ENCODE measurements around the gene TYMS. TPM values are rescaled to one million over a fixed set of nuclear protein-coding genes. Genes with fewer than 3 reads are reported as not detected.
A peak's percentile ranks its signal among the peaks of the same experiment; 100 is the strongest.

The TYMS gene
- total RNA-seq, 4 donors from 2014 or later, result 1.1 to 6.1 (median 3.6) TPM

- H3K9me3 ChIP-seq, result no peaks in the 10 kb centered on the region
- WGBS, 2 donors (ENCODE audit: low coverage in 1 of 2), result 87 to 93% methylated on average over 3 to 6 of the region's 6 CpGs
- TF ChIP-seq EP300 (IDR thresholded peaks at IDR 0.05) (no peak), POLR2A (IDR thresholded peaks at IDR 0.05) (no peak), POLR2AphosphoS5 (IDR thresholded peaks at IDR 0.05) (no peak)
- TF ChIP-seq, protein P1, sequence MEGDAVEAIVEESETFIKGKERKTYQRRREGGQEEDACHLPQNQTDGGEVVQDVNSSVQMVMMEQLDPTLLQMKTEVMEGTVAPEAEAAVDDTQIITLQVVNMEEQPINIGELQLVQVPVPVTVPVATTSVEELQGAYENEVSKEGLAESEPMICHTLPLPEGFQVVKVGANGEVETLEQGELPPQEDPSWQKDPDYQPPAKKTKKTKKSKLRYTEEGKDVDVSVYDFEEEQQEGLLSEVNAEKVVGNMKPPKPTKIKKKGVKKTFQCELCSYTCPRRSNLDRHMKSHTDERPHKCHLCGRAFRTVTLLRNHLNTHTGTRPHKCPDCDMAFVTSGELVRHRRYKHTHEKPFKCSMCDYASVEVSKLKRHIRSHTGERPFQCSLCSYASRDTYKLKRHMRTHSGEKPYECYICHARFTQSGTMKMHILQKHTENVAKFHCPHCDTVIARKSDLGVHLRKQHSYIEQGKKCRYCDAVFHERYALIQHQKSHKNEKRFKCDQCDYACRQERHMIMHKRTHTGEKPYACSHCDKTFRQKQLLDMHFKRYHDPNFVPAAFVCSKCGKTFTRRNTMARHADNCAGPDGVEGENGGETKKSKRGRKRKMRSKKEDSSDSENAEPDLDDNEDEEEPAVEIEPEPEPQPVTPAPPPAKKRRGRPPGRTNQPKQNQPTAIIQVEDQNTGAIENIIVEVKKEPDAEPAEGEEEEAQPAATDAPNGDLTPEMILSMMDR (IDR thresholded peaks at IDR 0.05), result no peak
- no peak for ATAC-seq
- H3K4me1 ChIP-seq, result peaks cover 0 to 13% (median 0%) of the 10 kb centered on the region in 3 donors
- H3K36me3 ChIP-seq, result peaks cover 0 to 79% of the 10 kb centered on the region in 2 donors
- no peak overlapping the region for H3K4me3 ChIP-seq
- no peak overlapping the region for H3K27ac ChIP-seq
- H3K27me3 ChIP-seq, result no peaks in the 10 kb centered on the region
Measured at GRCh38 chr18:692824-693223, 35.4 kb downstream of the TYMS start.

- Histone ChIP-seq H3K27ac (no peak overlapping the region), H3K4me3 (no peak overlapping the region), H3K27me3 (no peaks in the 10 kb centered on the region), H3K4me1 (peaks cover 0 to 13% (median 0%) of the 10 kb centered on the region in 3 donors), H3K36me3 (peaks cover 0 to 72% of the 10 kb centered on the region in 2 donors), H3K9me3 (no peaks in the 10 kb centered on the region)
- ATAC-seq, result no peak
- whole genome bisulfite sequencing, 2 donors (ENCODE audit: low coverage in 1 of 2), result 49 to 55% methylated on average over 7 to 8 of the region's 8 CpGs
- TF ChIP-seq, protein P1 (IDR thresholded peaks at IDR 0.05), result no peak
- TF ChIP-seq EP300 (IDR thresholded peaks at IDR 0.05), result no peak
Measured at GRCh38 chr18:693466-694187, 36.2 kb downstream of the TYMS start.

DNA sequence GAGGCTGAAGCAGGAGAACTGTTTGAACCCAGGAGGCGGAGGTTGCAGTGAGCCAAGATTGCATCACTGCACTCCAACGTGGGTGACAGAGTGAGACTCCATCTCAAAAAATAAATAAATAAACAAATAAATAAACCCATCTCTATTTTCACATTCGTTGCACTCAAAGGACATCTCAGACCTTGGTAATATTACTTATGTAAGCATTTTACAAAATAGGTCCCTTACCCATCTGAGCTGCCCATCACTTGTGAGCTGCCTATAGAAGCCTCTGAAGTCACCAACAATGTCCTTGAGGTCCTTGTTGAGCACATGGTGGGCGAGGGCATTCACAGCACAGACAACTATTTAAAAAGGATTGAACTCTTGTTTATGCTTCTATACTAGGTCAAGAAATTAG, 39.6 kb downstream of the TYMS start:
- Histone ChIP-seq H3K4me3 (no peak overlapping the region), H3K27ac (no peak overlapping the region), H3K36me3 (peaks cover 0 to 46% of the 10 kb centered on the region in 2 donors), H3K27me3 (no peaks in the 10 kb centered on the region), H3K9me3 (no peaks in the 10 kb centered on the region), H3K4me1 (peaks cover 0 to 17% (median 0%) of the 10 kb centered on the region in 3 donors)
- 95 to 100% methylated on average over 2 to 4 of the region's 4 CpGs for WGBS, 2 donors (ENCODE audit: low coverage in 1 of 2)
- no peak for ATAC-seq
- TF ChIP-seq POLR2AphosphoS5 (IDR thresholded peaks at IDR 0.05), result no peak
- TF ChIP-seq POLR2A (IDR thresholded peaks at IDR 0.05), result no peak
- no peak for TF ChIP-seq EP300 (IDR thresholded peaks at IDR 0.05)
- TF ChIP-seq, protein P1 (IDR thresholded peaks at IDR 0.05), result no peak

- no peaks in the 10 kb centered on the region for H3K27me3 ChIP-seq
- WGBS, 2 donors (ENCODE audit: low coverage in 1 of 2), result 80 to 85% methylated on average over 1 to 4 of the region's 10 CpGs
- no peak for ATAC-seq
- TF ChIP-seq POLR2A (IDR thresholded peaks at IDR 0.05), result no peak
- TF ChIP-seq EP300 (IDR thresholded peaks at IDR 0.05), result no peak
- H3K9me3 ChIP-seq, result no peaks in the 10 kb centered on the region
- no peak overlapping the region for H3K27ac ChIP-seq
- H3K36me3 ChIP-seq, result peaks cover 0 to 38% of the 10 kb centered on the region in 2 donors
- H3K4me1 ChIP-seq, result peaks cover 0 to 24% (median 3%) of the 10 kb centered on the region in 3 donors
- no peak overlapping the region for H3K4me3 ChIP-seq
Measured at GRCh38 chr18:697800-698199, 40.3 kb downstream of the TYMS start.

- TF ChIP-seq POLR2AphosphoS5 (IDR thresholded peaks at IDR 0.05), result peak; percentile 36
- TF ChIP-seq, protein P1 (IDR thresholded peaks at IDR 0.05), result no peak
- Histone ChIP-seq H3K4me1 (peaks cover 4 to 40% (median 10%) of the 10 kb centered on the region in 3 donors), H3K9me3 (no peaks in the 10 kb centered on the region), H3K27ac (peak overlapping the region; percentile 80 to 90 (median 84)), H3K36me3 (peaks cover 0 to 22% of the 10 kb centered on the region in 2 donors), H3K27me3 (no peaks in the 10 kb centered on the region), H3K4me3 (no peak overlapping the region)
- 30 to 40% methylated on average over 1 to 7 of the region's 8 CpGs for WGBS, 2 donors (ENCODE audit: low coverage in 1 of 2)
- ATAC-seq, result peak; percentile 69
Measured at GRCh38 chr18:703213-703967, 45.9 kb downstream of the TYMS start.
